H1 (cell line): Measurements from ENCODE around the gene CISD2. TPM values are rescaled to one million over a fixed set of nuclear protein-coding genes. Genes with fewer than 3 reads are reported as not detected.

ENCODE experiments used
- CTCF ChIA-PET: fragments of 300-600 bp; sonication (Branson Sonifier 250); formaldehyde crosslinking; loops from one replicate; lab custom pipeline; 2021; ENCODE audit not compliant: partially characterized antibody; lab: Charles Lee
- POLR2A ChIA-PET: fragments of 300-600 bp; sonication (Branson Sonifier 250); formaldehyde crosslinking; loops from one replicate; lab custom pipeline; 2021; ENCODE audit warnings: inconsistent platforms; ENCODE audit not compliant: partially characterized antibody; lab: Charles Lee
- DNase-seq, 2 experiments: peaks; one replicate each; pipeline versions ENCODE4 v3.0.0 to v3.0.0-alpha.2; 2010 to 2022; ENCODE audit warnings: low spot score in 2 of 2, low read depth in 1 of 2, mixed read lengths in 1 of 2
- FAIRE-seq: peaks from 2 replicates; lab custom pipeline; 2011; peaks lifted over from hg19 to GRCh38; lab: Jason Lieb, UNC
- H2AFZ ChIP-seq: 2 replicates; pipeline ENCODE4 v1.8.1; 2012; ENCODE audit warnings: low read length, inconsistent platforms
- H2AK5ac ChIP-seq: 2 replicates; pipeline ENCODE4 v1.6.1; 2013; ENCODE audit warnings: low read depth, low read length
- H2BK120ac ChIP-seq: replicated peaks from 2 replicates; pipeline ENCODE3; 2013; ENCODE audit warnings: low read depth, low read length, inconsistent platforms
- H2BK12ac ChIP-seq: 2 replicates; pipeline ENCODE4 v1.6.1; 2013; ENCODE audit warnings: low read depth, low read length
- H2BK15ac ChIP-seq: 2 replicates; pipeline ENCODE4 v1.6.1; 2013; ENCODE audit warnings: low read length
- H2BK20ac ChIP-seq: 2 replicates; pipeline ENCODE4 v1.6.1; 2013; ENCODE audit warnings: low read length
- H2BK5ac ChIP-seq: 2 replicates; pipeline ENCODE4 v1.6.1; 2013; ENCODE audit warnings: low read depth, low read length
- H3K14ac ChIP-seq: 2 replicates; pipeline ENCODE4 v1.6.1; 2013; ENCODE audit warnings: inconsistent platforms; ENCODE audit not compliant: insufficient read length
- H3K18ac ChIP-seq: 2 replicates; pipeline ENCODE4 v1.6.1; 2013; ENCODE audit warnings: low read length; ENCODE audit errors: extremely low read depth
- H3K23ac ChIP-seq: 2 replicates; pipeline ENCODE4 v1.6.1; 2013; ENCODE audit warnings: inconsistent platforms; ENCODE audit not compliant: insufficient read length
- H3K23me2 ChIP-seq: 2 replicates; pipeline ENCODE4 v1.6.1; 2013; ENCODE audit warnings: low read depth, low read length
- H3K27ac ChIP-seq: 2 replicates; pipeline ENCODE4 v1.6.1; 2011; ENCODE audit warnings: low read depth, low read length, inconsistent platforms
- H3K27me3 ChIP-seq, 4 experiments: replicated peaks in 1 of 4; 1 replicate in 1 of 4; 2 replicates in 3 of 4; pipeline versions ENCODE4 v1.6.1 to v1.8.1; 2011 to 2013; ENCODE audit warnings: low read length in 3 of 4, mild to moderate bottlenecking in 3 of 4, inconsistent platforms in 2 of 4, mixed read lengths in 2 of 4, moderate library complexity in 1 of 4; ENCODE audit not compliant: control insufficient read depth in 3 of 4, insufficient read depth in 3 of 4; ENCODE audit errors: extremely low read depth in 1 of 4
- H3K36me3 ChIP-seq, 4 experiments: 2 replicates each; pipeline versions ENCODE4 v1.6.1 to v1.8.1; 2011 to 2013; ENCODE audit warnings: mild to moderate bottlenecking in 4 of 4, low read length in 3 of 4, moderate library complexity in 2 of 4, control low read depth in 1 of 4, inconsistent platforms in 1 of 4; ENCODE audit not compliant: insufficient read depth in 4 of 4, control insufficient read depth in 2 of 4
- H3K4ac ChIP-seq: replicated peaks from 2 replicates; pipeline ENCODE3; 2013; ENCODE audit warnings: low read length, low read depth, mixed read lengths, inconsistent platforms; ENCODE audit not compliant: insufficient read length
- H3K4me1 ChIP-seq, 4 experiments: replicated peaks in 1 of 4; 1 replicate in 1 of 4; 2 replicates in 3 of 4; pipeline versions ENCODE4 v1.6.1 to v1.8.1; 2011 to 2013; ENCODE audit warnings: low read length in 3 of 4, inconsistent platforms in 2 of 4, mixed read lengths in 1 of 4; ENCODE audit not compliant: insufficient read depth in 4 of 4, control insufficient read depth in 3 of 4
- H3K4me2 ChIP-seq, 2 experiments: 2 replicates each; pipeline versions ENCODE4 v1.6.1 to v1.8.1; 2011 to 2013; ENCODE audit warnings: low read depth in 2 of 2, low read length in 2 of 2, control low read depth in 1 of 2, inconsistent platforms in 1 of 2, mild to moderate bottlenecking in 1 of 2; ENCODE audit not compliant: insufficient read depth in 1 of 2
- H3K4me3 ChIP-seq, 4 experiments: fragments of 200-600, 300-600 bp in 1 of 4; sonication (generic), shearing (Covaris generic), sonication (Bioruptor Twin) in 1 of 4; 2 replicates each; pipeline versions ENCODE4 v1.5.1 to v1.8.1; 2011 to 2016; ENCODE audit warnings: low read length in 4 of 4, low read depth in 3 of 4, control low read depth in 2 of 4, inconsistent platforms in 2 of 4, mild to moderate bottlenecking in 2 of 4, mixed read lengths in 1 of 4, moderate library complexity in 1 of 4; ENCODE audit not compliant: insufficient read depth in 2 of 4; ENCODE audit errors: extremely low read depth in 1 of 4
- H3K56ac ChIP-seq: replicated peaks from 2 replicates; pipeline ENCODE3; 2013; ENCODE audit warnings: low read depth, mild to moderate bottlenecking, mixed read lengths, low read length, inconsistent platforms; ENCODE audit not compliant: insufficient read length
- H3K79me1 ChIP-seq: 2 replicates; pipeline ENCODE4 v1.6.1; 2013; ENCODE audit warnings: low read depth, low read length, control low read depth
- H3K79me2 ChIP-seq, 2 experiments: 2 replicates each; pipeline versions ENCODE4 v1.6.1 to v1.8.1; 2012 to 2013; ENCODE audit warnings: low read length in 2 of 2, mild to moderate bottlenecking in 2 of 2, inconsistent platforms in 1 of 2; ENCODE audit not compliant: insufficient read depth in 2 of 2, control insufficient read depth in 1 of 2
- H3K9ac ChIP-seq, 4 experiments: replicated peaks in 1 of 4; 1 replicate in 1 of 4; 2 replicates in 3 of 4; pipeline versions ENCODE4 v1.6.1 to v1.8.1; 2011 to 2013; ENCODE audit warnings: low read depth in 3 of 4, low read length in 3 of 4, control low read depth in 2 of 4, mild to moderate bottlenecking in 2 of 4, moderate library complexity in 2 of 4, inconsistent platforms in 1 of 4; ENCODE audit errors: extremely low read depth in 1 of 4
- H3K9me3 ChIP-seq, 2 experiments: 2 replicates each; pipeline versions ENCODE4 v1.6.1 to v1.8.1; 2012 to 2013; ENCODE audit warnings: mild to moderate bottlenecking in 2 of 2, moderate library complexity in 2 of 2, control low read depth in 1 of 2, inconsistent platforms in 1 of 2, low read depth in 1 of 2, low read length in 1 of 2, mixed read lengths in 1 of 2; ENCODE audit not compliant: insufficient read depth in 2 of 2
- H4K20me1 ChIP-seq, 2 experiments: replicated peaks in 1 of 2; 2 replicates each; pipeline versions ENCODE3 to v1.8.1; 2011 to 2013; ENCODE audit warnings: inconsistent platforms in 2 of 2, low read length in 2 of 2, mild to moderate bottlenecking in 1 of 2; ENCODE audit not compliant: insufficient read depth in 2 of 2, control insufficient read depth in 1 of 2
- H4K5ac ChIP-seq: 2 replicates; pipeline ENCODE4 v1.6.1; 2013; ENCODE audit warnings: low read length, low read depth, mixed read lengths, inconsistent platforms; ENCODE audit not compliant: insufficient read length
- H4K8ac ChIP-seq: 2 replicates; pipeline ENCODE4 v1.8.0; 2013; ENCODE audit warnings: mild to moderate bottlenecking, moderate library complexity, low read length, inconsistent platforms; ENCODE audit not compliant: insufficient read depth; ENCODE audit errors: extremely low read depth
- H4K91ac ChIP-seq: replicated peaks from 2 replicates; pipeline ENCODE3; 2013; ENCODE audit warnings: low read length, mixed read lengths, inconsistent platforms; ENCODE audit not compliant: insufficient read length
- CEBPB ChIP-seq: IDR thresholded peaks from 2 replicates; pipeline ENCODE4 v1.6.1; 2012; ENCODE audit warnings: low read depth, low read length
- KDM5A ChIP-seq: fragments of 200-600 bp; IDR thresholded peaks from 2 replicates; pipeline ENCODE4 v1.7.1; 2012; ENCODE audit warnings: mild to moderate bottlenecking, low read length, inconsistent platforms, mixed read lengths
- RAD21 ChIP-seq, 2 experiments: IDR thresholded peaks in 1 of 2; conservative IDR thresholded peaks in 1 of 2; 2 replicates each; pipeline ENCODE4 v1.6.1; 2011; ENCODE audit warnings: low read depth in 2 of 2, low read length in 2 of 2, improper control_type of control experiment in 1 of 2, inconsistent platforms in 1 of 2, mild to moderate bottlenecking in 1 of 2, moderate library complexity in 1 of 2
- RNF2 ChIP-seq: fragments of 200-900, 300-1000 bp; sonication (generic); IDR thresholded peaks from 2 replicates; pipeline ENCODE4 v1.7.1; 2016; ENCODE audit warnings: borderline replicate concordance, low read depth, mild to moderate bottlenecking, antibody characterized with exemption, low read length; ENCODE audit not compliant: poor library complexity, severe bottlenecking; ENCODE audit errors: missing control alignments
- SIN3A ChIP-seq, 2 experiments: IDR thresholded peaks in 1 of 2; conservative IDR thresholded peaks in 1 of 2; 2 replicates each; pipeline ENCODE4 v1.6.1; 2011 to 2012; ENCODE audit warnings: low read length in 2 of 2, improper control_type of control experiment in 1 of 2, low read depth in 1 of 2, mild to moderate bottlenecking in 1 of 2
- SP1 ChIP-seq: IDR thresholded peaks from 2 replicates; pipeline ENCODE4 v1.6.1; 2011; ENCODE audit warnings: low read depth, low read length
- SUZ12 ChIP-seq: fragments of 200-600 bp; sonication (generic); IDR thresholded peaks from 2 replicates; pipeline ENCODE4 v1.6.1; 2012; ENCODE audit warnings: mild to moderate bottlenecking, inconsistent platforms, low read length, moderate library complexity, mixed read lengths
- whole genome bisulfite sequencing, 2 experiments: shearing (Covaris generic) in 1 of 2; methylation state at CpG; one replicate each; pipeline versions ENCODE4 v1.1.6 to v1.1.7; 2013 to 2015; ENCODE audit warnings: low lambda C conversion rate in 2 of 2, mixed read lengths in 2 of 2, inconsistent platforms in 1 of 2, low coverage in 1 of 2, missing lambda C conversion rate in 1 of 2; ENCODE audit not compliant: insufficient replicate concordance in 2 of 2, insufficient coverage in 1 of 2, insufficient read length in 1 of 2; ENCODE audit errors: extremely low coverage in 1 of 2, missing lambda C conversion rate in 1 of 2; 5-methylcytosine and 5-hydroxymethylcytosine counted together
- polyA plus RNA-seq, 7 experiments: library from polyadenylated mRNA; depleted of rRNA in 3 of 7; stranded (reverse) in 5 of 7; unstranded in 2 of 7; fragments of >200 nt in 5 of 7; fragments of 200-250 nt in 2 of 7; gene quantifications; 1 replicate in 5 of 7; 2 replicates in 1 of 7; 4 replicates in 1 of 7; pipeline versions ENCODE4 v1.2.1 to v1.2.3, GENCODE V29; 2011 to 2013; ENCODE audit warnings: missing spikeins in 2 of 7, mixed read lengths in 2 of 7
- total RNA-seq: library from RNA; stranded (reverse); fragmentation: NEBNext Ultra II Directional; extraction: Animal tissue kit (Norgen Biotek cat#: 25700); gene quantifications from 2 replicates; pipeline ENCODE4 v1.2.1, GENCODE V29; 2021

The CISD2 gene
- total and polyA plus RNA-seq, 2 of the 8 experiments (the other 6 are each of a cell fraction or from before 2014, with no cell fraction given): 23.7 to 48.3 TPM

DNA sequence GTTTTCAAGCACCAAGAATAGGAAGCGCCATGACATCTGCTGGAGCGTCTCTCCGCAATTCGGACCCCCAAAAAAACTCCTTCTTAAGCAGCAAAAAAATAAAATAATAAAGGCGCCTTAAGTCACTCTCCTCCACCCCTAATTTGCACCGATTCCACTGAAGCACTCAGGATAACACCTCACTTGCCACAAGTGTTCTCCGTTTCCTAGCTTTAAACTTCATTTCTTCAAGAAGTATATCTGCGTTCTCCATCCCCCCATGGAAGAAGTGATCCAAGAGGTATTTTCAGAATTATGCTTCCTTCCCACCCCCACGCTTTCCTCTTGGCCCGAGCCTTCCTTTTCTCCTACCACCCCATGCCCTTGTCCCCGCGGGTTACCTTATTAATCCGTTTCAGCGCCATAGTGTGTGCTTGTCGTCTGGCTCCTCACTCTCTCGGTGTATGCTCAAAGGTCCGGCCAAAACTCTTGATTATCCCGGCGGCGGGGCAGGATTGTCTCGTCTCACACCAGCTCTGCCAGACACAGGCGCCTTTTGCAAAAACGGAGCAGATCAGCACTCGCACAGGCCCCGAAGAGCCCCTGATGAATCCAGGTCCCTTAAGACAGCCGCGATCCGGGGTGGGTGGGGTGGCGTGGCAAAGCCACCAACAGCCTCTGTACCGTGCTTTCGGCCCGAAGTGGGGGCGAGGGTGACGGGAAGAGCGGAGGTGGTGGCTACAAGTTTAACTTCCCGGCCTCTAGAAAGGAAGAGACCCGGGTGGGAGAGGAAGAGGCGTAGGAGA lies 42.5 kb upstream of the CISD2 start:
- no peak for TF ChIP-seq CEBPB
- 0 out of 2 replicates have a peak, but pooled peaks have one; percentile 14 for TF ChIP-seq KDM5A
- TF ChIP-seq RNF2: no peak
- TF ChIP-seq RAD21 (IDR thresholded peaks at IDR 0.05 in 1 of 2, conservative IDR thresholded peaks at IDR 0.05 in 1 of 2; ENCODE audit: low read depth in 2 of 2, low read length in 2 of 2): peak in 1 of 2 experiments; percentile 7; a peak in 1 of 4 replicates
- no peak for TF ChIP-seq SUZ12
- TF ChIP-seq SIN3A (conservative IDR thresholded peaks at IDR 0.05 in 1 of 2, IDR thresholded peaks at IDR 0.05 in 1 of 2; ENCODE audit: low read depth in 1 of 2, low read length in 2 of 2): peak in 1 of 2 experiments; percentile 51; a peak in 2 of 4 replicates
- TF ChIP-seq SP1: 0 out of 2 replicates have a peak, but pooled peaks have one; percentile 10
- CTCF ChIA-PET: interaction anchor here (0.9 to 2.8 kb wide), 5 partner anchors 10 to 116 kb away, joined by 3 to 8 read pairs (median 4); no protein-coding TSS in a partner anchor
- Histone ChIP-seq H4K20me1 (peaks cover 7 to 17% of the 10 kb centered on the region in 2 experiments), H2BK120ac (no peak overlapping the region), H3K27ac (peak overlapping the region; percentile 98), H4K5ac (peak overlapping the region; percentile 39), H2AFZ (no peak overlapping the region), H3K27me3 (no peaks in the 10 kb centered on the region), H2AK5ac (no peak overlapping the region), H3K79me1 (no peaks in the 10 kb centered on the region), H3K79me2 (peaks cover 41 to 70% of the 10 kb centered on the region in 2 experiments), H4K91ac (no peak overlapping the region), H3K36me3 (peaks cover 0 to 32% (median 0%) of the 10 kb centered on the region in 4 experiments; a peak in 2 of 8 replicates), H3K4me1 (peaks cover 0 to 12% (median 7%) of the 10 kb centered on the region in 4 experiments; a peak in 5 of 7 replicates), H3K9me3 (no peaks in the 10 kb centered on the region), H3K4me3 (peak overlapping the region; percentile 85 to 98 (median 94)), H2BK12ac (no peak overlapping the region), H3K23me2 (0 out of 2 replicates have a peak, but pooled peaks cover 3% of the 10 kb centered on the region), H2BK15ac (no peak overlapping the region), H2BK5ac (peak overlapping the region; percentile 98), H3K56ac (peak overlapping the region; percentile 79), H3K18ac (peak overlapping the region; percentile 78), H3K14ac (no peak overlapping the region), H3K23ac (no peak overlapping the region), H3K9ac (peak overlapping the region; percentile 93 to 99 (median 96)), H3K4ac (no peak overlapping the region), H2BK20ac (no peak overlapping the region), H4K8ac (peak overlapping the region; percentile 83), H3K4me2 (peak overlapping the region; percentile 69 to 84)
- POLR2A ChIA-PET: interaction anchor here (0.7 to 8.2 kb wide), 30 partner anchors 10 to 198 kb away, joined by 3 to 162 read pairs (median 7); partner anchors contain the start of genes CISD2 and MANBA
- 1% methylated on average over 33 of the region's 38 CpGs; no CpG with 5 or more reads in 1 of the 2 experiments for WGBS, 2 experiments
- FAIRE-seq (no peak), DNase-seq (peak in 1 of 2 experiments; percentile 55)
